H9 (cell line): Measurements from ENCODE around the gene PARD6B. TPM values are rescaled to one million over a fixed set of nuclear protein-coding genes. Genes with fewer than 3 reads are reported as not detected.

Source experiments
- DNase-seq: peaks from one replicate; pipeline ENCODE4 v3.0.0-alpha.2; 2017
- H2AFZ ChIP-seq: one replicate; pipeline ENCODE4 v1.6.1; 2013; ENCODE audit warnings: mild to moderate bottlenecking, low read length, control low read depth, moderate library complexity
- H2AK5ac ChIP-seq: 2 replicates; pipeline ENCODE4 v1.6.1; 2013; ENCODE audit warnings: low read length, control low read depth, mixed read lengths; ENCODE audit not compliant: insufficient read length
- H2BK120ac ChIP-seq: one replicate; pipeline ENCODE4 v1.6.1; 2013; ENCODE audit warnings: low read depth, mild to moderate bottlenecking, low read length, control low read depth, inconsistent platforms; ENCODE audit not compliant: poor library complexity, severe bottlenecking
- H2BK12ac ChIP-seq: 2 replicates; pipeline ENCODE4 v1.6.1; 2013; ENCODE audit warnings: low read length, control low read depth, mixed read lengths, low read depth; ENCODE audit not compliant: insufficient read length
- H2BK15ac ChIP-seq: 2 replicates; pipeline ENCODE4 v1.6.1; 2013; ENCODE audit warnings: low read depth, low read length, control low read depth
- H2BK20ac ChIP-seq: one replicate; pipeline ENCODE4 v1.6.1; 2013; ENCODE audit warnings: low read depth, mild to moderate bottlenecking, low read length, control low read depth, inconsistent platforms; ENCODE audit not compliant: poor library complexity, severe bottlenecking
- H2BK5ac ChIP-seq: 2 replicates; pipeline ENCODE4 v1.6.1; 2013; ENCODE audit warnings: low read length, control low read depth, mixed read lengths; ENCODE audit not compliant: insufficient read length
- H3K14ac ChIP-seq: 2 replicates; pipeline ENCODE4 v1.6.1; 2013; ENCODE audit warnings: low read length, control low read depth; ENCODE audit not compliant: insufficient read depth
- H3K18ac ChIP-seq: 2 replicates; pipeline ENCODE4 v1.6.1; 2013; ENCODE audit warnings: low read depth, mild to moderate bottlenecking, mixed read lengths, low read length, control low read depth; ENCODE audit not compliant: insufficient read length
- H3K23ac ChIP-seq: 2 replicates; pipeline ENCODE4 v1.6.1; 2013; ENCODE audit warnings: low read length, control low read depth, mixed read lengths, low read depth; ENCODE audit not compliant: insufficient read length
- H3K23me2 ChIP-seq: 2 replicates; pipeline ENCODE4 v1.6.1; 2013; ENCODE audit warnings: low read depth, mild to moderate bottlenecking, mixed read lengths, low read length, control low read depth; ENCODE audit not compliant: insufficient read length, poor library complexity, severe bottlenecking
- H3K27ac ChIP-seq: 2 replicates; pipeline ENCODE4 v1.5.1; 2013; ENCODE audit warnings: low read length, control low read depth, mixed read lengths, low read depth; ENCODE audit not compliant: insufficient read length
- H3K27me3 ChIP-seq: 2 replicates; pipeline ENCODE4 v1.6.1; 2013; ENCODE audit warnings: low read length, control low read depth, inconsistent platforms; ENCODE audit not compliant: insufficient read depth
- H3K4ac ChIP-seq: 2 replicates; pipeline ENCODE4 v1.6.1; 2013; ENCODE audit warnings: low read depth, mild to moderate bottlenecking, control low read depth, inconsistent platforms, low read length, moderate library complexity
- H3K4me1 ChIP-seq: 2 replicates; pipeline ENCODE4 v1.6.1; 2013; ENCODE audit warnings: low read length, control low read depth, inconsistent platforms; ENCODE audit not compliant: insufficient read depth
- H3K4me2 ChIP-seq: 2 replicates; pipeline ENCODE4 v1.6.1; 2013; ENCODE audit warnings: low read length, control low read depth, mixed read lengths; ENCODE audit not compliant: insufficient read length, insufficient read depth
- H3K56ac ChIP-seq: 2 replicates; pipeline ENCODE4 v1.6.1; 2013; ENCODE audit warnings: low read depth, mild to moderate bottlenecking, mixed read lengths, low read length, control low read depth; ENCODE audit not compliant: insufficient read length
- H3K79me1 ChIP-seq: 2 replicates; pipeline ENCODE4 v1.6.1; 2013; ENCODE audit warnings: low read depth, mild to moderate bottlenecking, moderate library complexity, low read length, control low read depth, inconsistent platforms; ENCODE audit not compliant: insufficient read depth, poor library complexity, severe bottlenecking
- H3K79me2 ChIP-seq: 2 replicates; pipeline ENCODE4 v1.6.1; 2013; ENCODE audit warnings: low read length, control low read depth, inconsistent platforms; ENCODE audit not compliant: insufficient read depth
- H3K9ac ChIP-seq: 2 replicates; pipeline ENCODE4 v1.6.1; 2013; ENCODE audit warnings: low read length, control low read depth, mixed read lengths; ENCODE audit not compliant: insufficient read length; ENCODE audit errors: extremely low read depth
- H3K9me3 ChIP-seq: one replicate; pipeline ENCODE4 v1.6.1; 2013; ENCODE audit warnings: low read depth, low read length, inconsistent platforms; ENCODE audit not compliant: control insufficient read depth
- H3T11ph ChIP-seq: one replicate; pipeline ENCODE4 v1.6.1; 2013; ENCODE audit warnings: mild to moderate bottlenecking, low read length, control low read depth, inconsistent platforms
- H4K20me1 ChIP-seq: one replicate; pipeline ENCODE4 v1.6.1; 2013; ENCODE audit not compliant: control insufficient read depth, insufficient read length, insufficient read depth
- H4K5ac ChIP-seq: 2 replicates; pipeline ENCODE4 v1.6.1; 2013; ENCODE audit warnings: low read depth, mild to moderate bottlenecking, mixed read lengths, low read length, control low read depth; ENCODE audit not compliant: insufficient read length
- H4K8ac ChIP-seq: replicated peaks from 2 replicates; pipeline ENCODE4 v1.6.1; 2013; ENCODE audit warnings: low read length, control low read depth, mixed read lengths, low read depth; ENCODE audit not compliant: insufficient read length
- H4K91ac ChIP-seq: 2 replicates; pipeline ENCODE4 v1.6.1; 2013; ENCODE audit warnings: low read depth, mild to moderate bottlenecking, moderate library complexity, mixed read lengths, low read length, control low read depth; ENCODE audit not compliant: insufficient read length
- H3K27ac Mint-ChIP-seq, 3 experiments: 2 replicates in 2 of 3; 3 replicates in 1 of 3; pipeline ENCODE4 v1.8.0; 2020 to 2021; ENCODE audit warnings: mixed read lengths in 3 of 3, mild to moderate bottlenecking in 1 of 3, moderate library complexity in 1 of 3
- H3K27me3 Mint-ChIP-seq: 2 replicates; pipeline ENCODE4 v1.8.0; 2021; ENCODE audit warnings: low read depth, mild to moderate bottlenecking, moderate library complexity, mixed read lengths
- H3K36me3 Mint-ChIP-seq, 3 experiments: 2 replicates in 2 of 3; 3 replicates in 1 of 3; pipeline ENCODE4 v1.8.0; 2020 to 2021; ENCODE audit warnings: low read depth in 3 of 3, mixed read lengths in 3 of 3; ENCODE audit not compliant: insufficient read depth in 1 of 3
- H3K4me1 Mint-ChIP-seq, 2 experiments: 2 replicates each; pipeline ENCODE4 v1.8.0; 2020; ENCODE audit warnings: mixed read lengths in 2 of 2
- H3K4me3 Mint-ChIP-seq, 2 experiments: 2 replicates in 1 of 2; 3 replicates in 1 of 2; pipeline ENCODE4 v1.8.0; 2020 to 2021; ENCODE audit warnings: mild to moderate bottlenecking in 2 of 2, mixed read lengths in 2 of 2, moderate library complexity in 1 of 2
- H3K9me3 Mint-ChIP-seq, 2 experiments: 2 replicates in 1 of 2; 3 replicates in 1 of 2; pipeline ENCODE4 v1.8.0; 2020; ENCODE audit warnings: mild to moderate bottlenecking in 2 of 2, mixed read lengths in 2 of 2, moderate library complexity in 1 of 2
- CTCF ChIP-seq: fragments of 200-600 bp; sonication (generic); conservative IDR thresholded peaks from 3 replicates; pipeline ENCODE4 v1.8.0; 2021; ENCODE audit warnings: antibody characterized with exemption, mild to moderate bottlenecking
- WGBS: extraction: QIAGEN DNeasy Blood & Tissue Kit; methylation state at CpG from one replicate; pipeline ENCODE4 v1.1.7; 2013; ENCODE audit warnings: missing lambda C conversion rate, low lambda C conversion rate, mixed read lengths; ENCODE audit not compliant: insufficient read length; ENCODE audit errors: extremely low coverage; 5-methylcytosine and 5-hydroxymethylcytosine counted together
- total RNA-seq: library from RNA; stranded (reverse); gene quantifications from 2 replicates; pipeline ENCODE4 v1.2.1, GENCODE V29; 2021

PARD6B gene
- total RNA-seq, 1 experiment from 2014 or later = 27.4 TPM

GRCh38 chr20:50693001-50693400 is 38.4 kb upstream of the PARD6B start:
- Histone ChIP-seq H4K20me1 (no peaks in the 10 kb centered on the region), H3K4me2 (no peak overlapping the region), H2AFZ (no peak overlapping the region), H3K23ac (no peak overlapping the region), H3K4ac (no peak overlapping the region), H3K9ac (no peak overlapping the region), H3K18ac (no peak overlapping the region), H2BK12ac (no peak overlapping the region), H3K4me1 (peaks cover 3% of the 10 kb centered on the region; the same call in 1 of the 2 replicates), H2BK5ac (no peak overlapping the region), H2BK120ac (no peak overlapping the region), H3K56ac (no peak overlapping the region), H3K14ac (no peak overlapping the region), H4K91ac (no peak overlapping the region), H3K27ac (no peak overlapping the region), H2BK20ac (no peak overlapping the region), H4K5ac (no peak overlapping the region), H3K79me1 (no peaks in the 10 kb centered on the region), H2BK15ac (no peak overlapping the region), H3K23me2 (peaks cover 21% of the 10 kb centered on the region), H2AK5ac (no peak overlapping the region), H3K27me3 (no peaks in the 10 kb centered on the region), H4K8ac (no peak overlapping the region), H3T11ph (no peak overlapping the region), H3K9me3 (no peaks in the 10 kb centered on the region), H3K79me2 (no peaks in the 10 kb centered on the region)
- WGBS = no CpG with 5 or more reads among the region's 1 CpG
- Mint-ChIP-seq H3K27me3 (peaks cover 22% of the 10 kb centered on the region), H3K4me1 (peaks cover 31 to 43% of the 10 kb centered on the region in 2 experiments), H3K9me3 (no peaks in the 10 kb centered on the region), H3K4me3 (no peak overlapping the region), H3K36me3 (no peaks in the 10 kb centered on the region), H3K27ac (no peak overlapping the region)
- no peak for TF ChIP-seq CTCF
- DNase-seq = no peak
